ENCODE data around the gene PCGF2. TPM values are rescaled to one million over a fixed set of nuclear protein-coding genes. Genes with fewer than 3 reads are reported as not detected.
A peak's percentile ranks its signal among the peaks of the same experiment; 100 is the strongest.

PCGF2 gene
- total and polyA plus RNA-seq, 2 donors from 2014 or later: 62.2 to 111 TPM

- no peak overlapping the region for H3K9ac ChIP-seq (ENCODE audit: low read length in 3 of 3)
- TF ChIP-seq CTCF (IDR thresholded peaks at IDR 0.05; ENCODE audit: borderline replicate concordance, extremely low read depth, insufficient read depth): no peak
- peak overlapping the region; percentile 60 to 63 for H3K27ac ChIP-seq (ENCODE audit: low read depth in 2 of 2, low read length in 2 of 2)
- FAIRE-seq: no peak
- DNase-seq: peak; percentile 47 to 96 (median 52)
- H3K4me1 ChIP-seq (ENCODE audit: control insufficient read depth in 2 of 3, insufficient read depth in 2 of 3, low read depth in 1 of 3, low read length in 3 of 3): peaks cover 0 to 9% (median 4%) of the 10 kb centered on the region in 3 donors
- no peaks in the 10 kb centered on the region for H3K27me3 ChIP-seq (ENCODE audit: control insufficient read depth, insufficient read depth, low read length)
- no peaks in the 10 kb centered on the region for H3K9me3 ChIP-seq (ENCODE audit: control insufficient read depth in 2 of 3, insufficient read depth in 1 of 3, low read length in 3 of 3)
- intact Hi-C loops (cut with DNase I): no loop called here
- no peaks in the 10 kb centered on the region for H3K36me3 ChIP-seq (ENCODE audit: control insufficient read depth in 2 of 3, insufficient read depth in 3 of 3, low read length in 3 of 3)
- no peak overlapping the region for H3K4me3 ChIP-seq (ENCODE audit: low read length in 3 of 3)
Measured at GRCh38 chr17:38693700-38694329, 54.3 kb downstream of the PCGF2 start.

- no peaks in the 10 kb centered on the region for H3K27me3 ChIP-seq (ENCODE audit: control insufficient read depth, insufficient read depth, low read length)
- no peak for TF ChIP-seq CTCF (IDR thresholded peaks at IDR 0.05; ENCODE audit: borderline replicate concordance, extremely low read depth, insufficient read depth)
- no peaks in the 10 kb centered on the region for H3K36me3 ChIP-seq (ENCODE audit: control insufficient read depth in 2 of 3, insufficient read depth in 3 of 3, low read length in 3 of 3)
- no peaks in the 10 kb centered on the region for H3K9me3 ChIP-seq (ENCODE audit: control insufficient read depth in 2 of 3, insufficient read depth in 1 of 3, low read length in 3 of 3)
- H3K4me3 ChIP-seq (ENCODE audit: low read length in 3 of 3): no peak overlapping the region
- FAIRE-seq (no peak), DNase-seq (peak in 1 of 5 donors; percentile 45)
- no peak overlapping the region for H3K27ac ChIP-seq (ENCODE audit: low read depth in 2 of 2, low read length in 2 of 2)
- H3K9ac ChIP-seq (ENCODE audit: low read length in 3 of 3): no peak overlapping the region
- intact Hi-C loops (cut with DNase I): no loop called here
- peaks cover 0 to 8% (median 4%) of the 10 kb centered on the region in 3 donors for H3K4me1 ChIP-seq (ENCODE audit: control insufficient read depth in 2 of 3, insufficient read depth in 2 of 3, low read depth in 1 of 3, low read length in 3 of 3)
Measured at GRCh38 chr17:38691154-38691553, 57.0 kb downstream of the PCGF2 start.

GRCh38 chr17:38690386-38690785 is 57.8 kb downstream of the PCGF2 start:
- FAIRE-seq (no peak), DNase-seq (no peak)
- Histone ChIP-seq H3K36me3 (ENCODE audit: control insufficient read depth in 2 of 3, insufficient read depth in 3 of 3, low read length in 3 of 3) (no peaks in the 10 kb centered on the region), H3K27me3 (ENCODE audit: control insufficient read depth, insufficient read depth, low read length) (no peaks in the 10 kb centered on the region), H3K9me3 (ENCODE audit: control insufficient read depth in 2 of 3, insufficient read depth in 1 of 3, low read length in 3 of 3) (no peaks in the 10 kb centered on the region), H3K4me1 (ENCODE audit: control insufficient read depth in 2 of 3, insufficient read depth in 2 of 3, low read depth in 1 of 3, low read length in 3 of 3) (peaks cover 0 to 8% (median 4%) of the 10 kb centered on the region in 3 donors), H3K27ac (ENCODE audit: low read depth in 2 of 2, low read length in 2 of 2) (no peak overlapping the region), H3K9ac (ENCODE audit: low read length in 3 of 3) (no peak overlapping the region), H3K4me3 (ENCODE audit: low read length in 3 of 3) (no peak overlapping the region)
- intact Hi-C loops (cut with DNase I): no loop called here
- TF ChIP-seq CTCF (IDR thresholded peaks at IDR 0.05; ENCODE audit: borderline replicate concordance, extremely low read depth, insufficient read depth): no peak

- Histone ChIP-seq H3K27ac (ENCODE audit: low read depth in 2 of 2, low read length in 2 of 2) (no peak overlapping the region), H3K9ac (ENCODE audit: low read length in 3 of 3) (no peak overlapping the region), H3K9me3 (ENCODE audit: control insufficient read depth in 2 of 3, insufficient read depth in 1 of 3, low read length in 3 of 3) (no peaks in the 10 kb centered on the region), H3K36me3 (ENCODE audit: control insufficient read depth in 2 of 3, insufficient read depth in 3 of 3, low read length in 3 of 3) (no peaks in the 10 kb centered on the region), H3K27me3 (ENCODE audit: control insufficient read depth, insufficient read depth, low read length) (no peaks in the 10 kb centered on the region), H3K4me3 (ENCODE audit: low read length in 3 of 3) (no peak overlapping the region), H3K4me1 (ENCODE audit: control insufficient read depth in 2 of 3, insufficient read depth in 2 of 3, low read depth in 1 of 3, low read length in 3 of 3) (no peaks in the 10 kb centered on the region)
- DNase-seq: no peak
- no peak for TF ChIP-seq CTCF (IDR thresholded peaks at IDR 0.05; ENCODE audit: borderline replicate concordance, extremely low read depth, insufficient read depth)
- FAIRE-seq: no peak
- intact Hi-C loops (cut with DNase I): no loop called here
Measured at GRCh38 chr17:38687286-38687685, 60.9 kb downstream of the PCGF2 start.
